ENCODE measurements around the gene NR5A2. TPM values are rescaled to one million over a fixed set of nuclear protein-coding genes. Genes with fewer than 3 reads are reported as not detected.

Gene NR5A2
- total and polyA plus RNA-seq, 2 donors (not counting 1 experiment from before 2014, with no cell fraction given), result 0.01 TPM; not detected in 1

DNA sequence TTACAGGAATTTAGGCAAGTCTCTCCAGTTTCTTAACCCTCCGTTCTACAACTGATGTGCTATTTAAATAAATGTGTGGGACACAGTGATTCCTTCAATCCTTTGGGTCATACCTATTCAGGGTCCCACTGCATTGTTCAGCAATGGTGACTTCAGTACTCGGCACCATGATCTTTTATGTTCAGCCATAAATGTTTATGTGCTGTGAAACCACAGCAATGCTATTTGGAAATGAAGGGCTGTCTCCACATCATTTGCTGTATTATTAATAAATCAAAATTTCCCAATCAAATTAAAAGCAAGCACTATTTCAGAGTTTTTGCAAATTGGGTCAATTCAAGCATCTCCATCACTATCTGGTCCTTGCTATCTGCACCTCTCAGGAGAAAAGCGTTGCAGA lies 84.8 kb downstream of the NR5A2 start:
- TF ChIP-seq, protein P1, sequence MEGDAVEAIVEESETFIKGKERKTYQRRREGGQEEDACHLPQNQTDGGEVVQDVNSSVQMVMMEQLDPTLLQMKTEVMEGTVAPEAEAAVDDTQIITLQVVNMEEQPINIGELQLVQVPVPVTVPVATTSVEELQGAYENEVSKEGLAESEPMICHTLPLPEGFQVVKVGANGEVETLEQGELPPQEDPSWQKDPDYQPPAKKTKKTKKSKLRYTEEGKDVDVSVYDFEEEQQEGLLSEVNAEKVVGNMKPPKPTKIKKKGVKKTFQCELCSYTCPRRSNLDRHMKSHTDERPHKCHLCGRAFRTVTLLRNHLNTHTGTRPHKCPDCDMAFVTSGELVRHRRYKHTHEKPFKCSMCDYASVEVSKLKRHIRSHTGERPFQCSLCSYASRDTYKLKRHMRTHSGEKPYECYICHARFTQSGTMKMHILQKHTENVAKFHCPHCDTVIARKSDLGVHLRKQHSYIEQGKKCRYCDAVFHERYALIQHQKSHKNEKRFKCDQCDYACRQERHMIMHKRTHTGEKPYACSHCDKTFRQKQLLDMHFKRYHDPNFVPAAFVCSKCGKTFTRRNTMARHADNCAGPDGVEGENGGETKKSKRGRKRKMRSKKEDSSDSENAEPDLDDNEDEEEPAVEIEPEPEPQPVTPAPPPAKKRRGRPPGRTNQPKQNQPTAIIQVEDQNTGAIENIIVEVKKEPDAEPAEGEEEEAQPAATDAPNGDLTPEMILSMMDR (conservative IDR thresholded peaks at IDR 0.05 in 1 of 2, IDR thresholded peaks at IDR 0.05 in 1 of 2; ENCODE audit: low read depth in 1 of 2, low read length in 2 of 2), result no peak
- no peak for TF ChIP-seq EZH2 (IDR thresholded peaks at IDR 0.05; ENCODE audit: low read length, missing control alignments)

DNA sequence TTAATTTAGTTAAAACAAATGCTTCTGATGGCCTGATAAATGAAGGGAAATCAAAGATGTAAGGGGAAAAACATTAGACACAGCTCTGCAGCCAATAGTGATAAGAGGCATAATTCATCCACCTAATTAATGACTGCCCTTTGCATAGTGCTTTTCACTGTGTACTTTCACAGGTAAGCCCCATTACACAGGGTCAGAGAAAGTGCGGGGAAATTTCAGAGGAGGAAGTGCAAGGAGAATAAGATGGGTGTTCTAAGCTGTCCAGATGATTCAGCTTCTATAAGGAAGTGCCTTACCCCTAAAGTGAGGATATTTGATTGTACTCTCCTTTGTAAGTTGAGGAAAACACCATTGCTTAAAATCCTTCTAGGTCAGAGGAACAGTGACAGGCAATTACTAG lies 88.0 kb downstream of the NR5A2 start:
- Histone ChIP-seq H3K36me3 (ENCODE audit: control insufficient read depth, insufficient read depth, low read length) (no peaks in the 10 kb centered on the region), H3K4me2 (ENCODE audit: extremely low read depth, insufficient read depth, low read length) (no peak overlapping the region), H3K79me2 (ENCODE audit: control insufficient read depth, insufficient read depth, low read length) (no peaks in the 10 kb centered on the region), H3K4me3 (replicated peaks in 1 of 4; ENCODE audit: control extremely low read depth in 1 of 4, insufficient read depth in 1 of 4, low read depth in 3 of 4, low read length in 4 of 4) (no peak overlapping the region), H3K9me3 (ENCODE audit: control insufficient read depth, insufficient read depth, low read depth, low read length) (no peaks in the 10 kb centered on the region), H3K4me1 (ENCODE audit: control insufficient read depth, extremely low read depth, insufficient read depth, low read length) (no peaks in the 10 kb centered on the region), H4K20me1 (ENCODE audit: control insufficient read depth, extremely low read depth, insufficient read depth, low read length) (no peaks in the 10 kb centered on the region), H3K9ac (ENCODE audit: insufficient read depth, low read length) (no peak overlapping the region), H3K27me3 (ENCODE audit: control insufficient read depth, insufficient read depth, low read length) (no peaks in the 10 kb centered on the region), H2AFZ (ENCODE audit: low read length) (no peak overlapping the region), H3K27ac (ENCODE audit: insufficient read depth, low read length) (no peak overlapping the region)
- DNase-seq (ENCODE audit: low read depth in 2 of 2), result no peak
- TF ChIP-seq EZH2 (IDR thresholded peaks at IDR 0.05; ENCODE audit: low read length, missing control alignments), result no peak
- TF ChIP-seq, protein P1 (conservative IDR thresholded peaks at IDR 0.05 in 1 of 2, IDR thresholded peaks at IDR 0.05 in 1 of 2; ENCODE audit: low read depth in 1 of 2, low read length in 2 of 2), result no peak

More for the DNA sequence above, 84.8 kb downstream of the NR5A2 start:
- Histone ChIP-seq H3K9ac (ENCODE audit: insufficient read depth, low read length) (no peak overlapping the region), H3K4me1 (ENCODE audit: control insufficient read depth, extremely low read depth, insufficient read depth, low read length) (no peaks in the 10 kb centered on the region), H3K36me3 (ENCODE audit: control insufficient read depth, insufficient read depth, low read length) (no peaks in the 10 kb centered on the region), H2AFZ (ENCODE audit: low read length) (no peak overlapping the region), H3K4me2 (ENCODE audit: extremely low read depth, insufficient read depth, low read length) (no peak overlapping the region), H4K20me1 (ENCODE audit: control insufficient read depth, extremely low read depth, insufficient read depth, low read length) (no peaks in the 10 kb centered on the region), H3K27ac (ENCODE audit: insufficient read depth, low read length) (no peak overlapping the region), H3K4me3 (replicated peaks in 1 of 4; ENCODE audit: control extremely low read depth in 1 of 4, insufficient read depth in 1 of 4, low read depth in 3 of 4, low read length in 4 of 4) (no peak overlapping the region), H3K9me3 (ENCODE audit: control insufficient read depth, insufficient read depth, low read depth, low read length) (no peaks in the 10 kb centered on the region), H3K27me3 (ENCODE audit: control insufficient read depth, insufficient read depth, low read length) (no peaks in the 10 kb centered on the region), H3K79me2 (ENCODE audit: control insufficient read depth, insufficient read depth, low read length) (no peaks in the 10 kb centered on the region)
- DNase-seq (ENCODE audit: low read depth in 2 of 2), result no peak

DNA sequence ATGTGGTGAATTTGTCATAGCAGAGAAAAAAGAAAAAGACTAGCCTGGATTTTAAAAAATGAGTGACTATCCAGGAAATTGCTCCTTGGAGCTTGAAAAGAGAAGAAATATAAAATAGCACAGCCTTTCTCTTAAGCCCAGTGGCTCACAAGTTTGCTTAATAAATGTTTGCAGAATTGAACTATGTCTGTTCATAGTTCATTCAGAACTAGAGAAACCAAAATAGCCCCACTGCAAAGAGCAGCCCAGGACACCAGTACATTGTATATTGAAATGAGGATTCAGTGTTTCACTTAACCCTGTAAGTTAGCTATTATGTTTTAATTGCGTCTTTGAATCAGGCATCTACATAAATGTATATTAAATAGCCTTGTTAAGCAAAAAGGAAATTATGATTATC lies 88.8 kb downstream of the NR5A2 start:
- Histone ChIP-seq H3K9me3 (ENCODE audit: control insufficient read depth, insufficient read depth, low read depth, low read length) (no peaks in the 10 kb centered on the region), H2AFZ (ENCODE audit: low read length) (no peak overlapping the region), H3K36me3 (ENCODE audit: control insufficient read depth, insufficient read depth, low read length) (no peaks in the 10 kb centered on the region), H3K9ac (ENCODE audit: insufficient read depth, low read length) (no peak overlapping the region), H3K27ac (ENCODE audit: insufficient read depth, low read length) (no peak overlapping the region), H3K4me1 (ENCODE audit: control insufficient read depth, extremely low read depth, insufficient read depth, low read length) (no peaks in the 10 kb centered on the region), H3K79me2 (ENCODE audit: control insufficient read depth, insufficient read depth, low read length) (no peaks in the 10 kb centered on the region), H4K20me1 (ENCODE audit: control insufficient read depth, extremely low read depth, insufficient read depth, low read length) (no peaks in the 10 kb centered on the region), H3K4me3 (replicated peaks in 1 of 4; ENCODE audit: control extremely low read depth in 1 of 4, insufficient read depth in 1 of 4, low read depth in 3 of 4, low read length in 4 of 4) (no peak overlapping the region), H3K4me2 (ENCODE audit: extremely low read depth, insufficient read depth, low read length) (no peak overlapping the region), H3K27me3 (ENCODE audit: control insufficient read depth, insufficient read depth, low read length) (no peaks in the 10 kb centered on the region)
- TF ChIP-seq, protein P1 (conservative IDR thresholded peaks at IDR 0.05 in 1 of 2, IDR thresholded peaks at IDR 0.05 in 1 of 2; ENCODE audit: low read depth in 1 of 2, low read length in 2 of 2), result no peak
- no peak for TF ChIP-seq EZH2 (IDR thresholded peaks at IDR 0.05; ENCODE audit: low read length, missing control alignments)
- no peak for DNase-seq (ENCODE audit: low read depth in 2 of 2)

Data from fibroblast of lung (primary cell).